Panc1 (cell line): ENCODE data around the gene MED8.
"Not testable (repeated sequence)": the region's sequence is repeated elsewhere in the genome, so short reads cannot be mapped to it uniquely, and the experiment has no call there.

ENCODE experiments used
- CTCF ChIP-seq: fragments of 450-650 bp; IDR thresholded peaks from 2 replicates; pipeline ENCODE4 v1.5.1; 2017; ENCODE audit warnings: mild to moderate bottlenecking
- POLR2AphosphoS5 ChIP-seq: IDR thresholded peaks from 2 replicates; pipeline ENCODE4 v1.6.1; 2012; ENCODE audit warnings: mild to moderate bottlenecking, low read depth, low read length, moderate library complexity
- SIN3A ChIP-seq: IDR thresholded peaks from 2 replicates; pipeline ENCODE4 v1.6.1; 2012; ENCODE audit warnings: low read depth, mild to moderate bottlenecking, low read length, moderate library complexity, borderline replicate concordance; ENCODE audit not compliant: insufficient read depth
- TCF7L2 ChIP-seq: IDR thresholded peaks from 2 replicates; pipeline ENCODE4 v1.6.1; 2011; ENCODE audit warnings: mild to moderate bottlenecking, low read depth, low read length, inconsistent platforms

- TF ChIP-seq TCF7L2, CTCF, SIN3A, POLR2AphosphoS5: not testable (repeated sequence)
Observed at GRCh38 chr1:43400441-43400840, 10.8 kb upstream of the MED8 start.
